Endodermal cell (in vitro differentiated cells): ENCODE data around the gene GFRA4. TPM values are rescaled to one million over a fixed set of nuclear protein-coding genes. Genes with fewer than 3 reads are reported as not detected.

Experiments used
- DNase-seq: peaks from one replicate; pipeline ENCODE4 v3.0.0-alpha.2; 2017
- H3K27ac ChIP-seq: 2 replicates; pipeline ENCODE4 v1.5.1; 2013; ENCODE audit warnings: mild to moderate bottlenecking, low read depth, low read length, moderate library complexity
- H3K27me3 ChIP-seq: 2 replicates; pipeline ENCODE4 v1.6.1; 2013; ENCODE audit warnings: mild to moderate bottlenecking, low read length, moderate library complexity; ENCODE audit not compliant: insufficient read depth, control insufficient read depth, poor library complexity, severe bottlenecking
- H3K36me3 ChIP-seq: 2 replicates; pipeline ENCODE4 v1.7.0; 2013; ENCODE audit warnings: mild to moderate bottlenecking, low read length, moderate library complexity; ENCODE audit not compliant: control insufficient read depth, insufficient read depth
- H3K4me1 ChIP-seq: one replicate; pipeline ENCODE4 v1.7.0; 2013; ENCODE audit warnings: low read length; ENCODE audit not compliant: control insufficient read depth, insufficient read depth
- H3K4me3 ChIP-seq: 2 replicates; pipeline ENCODE4 v1.5.1; 2013; ENCODE audit warnings: mild to moderate bottlenecking, low read length, moderate library complexity
- H3K9ac ChIP-seq: 2 replicates; pipeline ENCODE4 v1.6.1; 2013; ENCODE audit warnings: mild to moderate bottlenecking, low read length, moderate library complexity; ENCODE audit not compliant: poor library complexity, severe bottlenecking; ENCODE audit errors: extremely low read depth
- H3K9me3 ChIP-seq: 2 replicates; pipeline ENCODE4 v1.6.1; 2013; ENCODE audit warnings: mild to moderate bottlenecking, low read length, moderate library complexity; ENCODE audit not compliant: control insufficient read depth
- H3K27ac Mint-ChIP-seq: 2 replicates; pipeline ENCODE4 v1.8.0; 2020; ENCODE audit warnings: mixed read lengths
- H3K27me3 Mint-ChIP-seq: 2 replicates; pipeline ENCODE4 v1.8.0; 2021; ENCODE audit warnings: mild to moderate bottlenecking, mixed read lengths; ENCODE audit not compliant: insufficient read depth
- H3K36me3 Mint-ChIP-seq: 2 replicates; pipeline ENCODE4 v1.8.0; 2020; ENCODE audit warnings: low read depth, mixed read lengths
- H3K4me1 Mint-ChIP-seq: 2 replicates; pipeline ENCODE4 v1.8.0; 2020; ENCODE audit warnings: mixed read lengths
- H3K4me3 Mint-ChIP-seq: 2 replicates; pipeline ENCODE4 v1.8.0; 2020; ENCODE audit warnings: mild to moderate bottlenecking, moderate library complexity, mixed read lengths
- H3K9me3 Mint-ChIP-seq: 2 replicates; pipeline ENCODE4 v1.8.0; 2020; ENCODE audit warnings: mild to moderate bottlenecking, mixed read lengths
- WGBS, 2 experiments: methylation state at CpG; one replicate each; pipeline versions ENCODE4 v1.1.5 to v1.1.7; 2013; ENCODE audit warnings: missing lambda C conversion rate in 2 of 2, mixed read lengths in 1 of 2; ENCODE audit not compliant: insufficient coverage in 1 of 2, insufficient read length in 1 of 2; 5-methylcytosine and 5-hydroxymethylcytosine counted together
- total RNA-seq, 2 donors: library from RNA; stranded (reverse); fragmentation: NEBNext Ultra II Directional in 1 of 2; extraction: Animal tissue kit (Norgen Biotek cat#: 25700) in 1 of 2; gene quantifications; 2 replicates in 1 of 2; 3 replicates in 1 of 2; pipeline ENCODE4 v1.2.1, GENCODE V29; 2021
- TF ChIP-seq, protein P1 (sequence below): fragments of 200-600 bp; sonication (generic); conservative IDR thresholded peaks from 2 replicates; pipeline ENCODE4 v1.5.0; 2021; ENCODE audit warnings: antibody characterized with exemption, mild to moderate bottlenecking

Gene GFRA4
- total RNA-seq, 2 donors from 2014 or later = not detected

DNA sequence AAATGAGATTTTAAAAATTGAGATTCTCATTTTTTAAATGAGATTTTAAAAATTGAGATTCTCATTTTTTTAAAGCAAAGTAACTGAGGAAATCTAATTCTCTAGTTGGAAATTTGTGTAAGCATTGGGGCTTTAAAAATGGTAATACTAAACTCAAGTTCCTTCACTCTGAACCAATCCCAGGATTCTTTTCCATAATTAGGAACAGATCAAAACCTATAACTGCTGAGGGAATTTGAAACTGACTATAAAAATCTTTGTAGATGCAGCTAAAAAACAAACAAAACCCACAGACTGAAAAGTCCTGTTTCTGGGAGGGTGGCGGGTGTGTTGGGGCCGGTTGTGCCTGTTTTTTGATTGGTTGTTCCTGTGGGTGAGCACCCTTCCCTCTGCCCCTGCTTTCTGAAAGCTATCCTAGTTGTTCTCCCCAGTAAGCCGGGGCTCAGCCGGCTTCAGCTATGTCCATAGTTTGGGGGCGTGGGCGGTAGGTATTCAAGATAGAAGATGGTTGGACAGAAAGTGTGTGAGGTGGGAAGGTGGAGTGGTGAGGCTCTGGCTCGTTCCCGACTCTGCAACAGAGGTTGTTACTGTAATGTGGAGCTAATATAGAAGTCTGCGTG is 49.3 kb downstream of the GFRA4 start:
- no peaks in the 10 kb centered on the region for H3K9me3 ChIP-seq
- peaks cover 13% of the 10 kb centered on the region for H3K4me1 Mint-ChIP-seq
- H3K27me3 ChIP-seq = no peaks in the 10 kb centered on the region
- H3K9me3 Mint-ChIP-seq = no peaks in the 10 kb centered on the region
- WGBS, 2 experiments = 89 to 92% methylated on average over 4 to 9 of the region's 9 CpGs
- no peak for DNase-seq
- no peaks in the 10 kb centered on the region for H3K36me3 ChIP-seq
- H3K4me3 ChIP-seq = no peak overlapping the region
- no peak overlapping the region for H3K9ac ChIP-seq
- peaks cover 2% of the 10 kb centered on the region for H3K36me3 Mint-ChIP-seq
- no peaks in the 10 kb centered on the region for H3K27me3 Mint-ChIP-seq
- TF ChIP-seq, protein P1, sequence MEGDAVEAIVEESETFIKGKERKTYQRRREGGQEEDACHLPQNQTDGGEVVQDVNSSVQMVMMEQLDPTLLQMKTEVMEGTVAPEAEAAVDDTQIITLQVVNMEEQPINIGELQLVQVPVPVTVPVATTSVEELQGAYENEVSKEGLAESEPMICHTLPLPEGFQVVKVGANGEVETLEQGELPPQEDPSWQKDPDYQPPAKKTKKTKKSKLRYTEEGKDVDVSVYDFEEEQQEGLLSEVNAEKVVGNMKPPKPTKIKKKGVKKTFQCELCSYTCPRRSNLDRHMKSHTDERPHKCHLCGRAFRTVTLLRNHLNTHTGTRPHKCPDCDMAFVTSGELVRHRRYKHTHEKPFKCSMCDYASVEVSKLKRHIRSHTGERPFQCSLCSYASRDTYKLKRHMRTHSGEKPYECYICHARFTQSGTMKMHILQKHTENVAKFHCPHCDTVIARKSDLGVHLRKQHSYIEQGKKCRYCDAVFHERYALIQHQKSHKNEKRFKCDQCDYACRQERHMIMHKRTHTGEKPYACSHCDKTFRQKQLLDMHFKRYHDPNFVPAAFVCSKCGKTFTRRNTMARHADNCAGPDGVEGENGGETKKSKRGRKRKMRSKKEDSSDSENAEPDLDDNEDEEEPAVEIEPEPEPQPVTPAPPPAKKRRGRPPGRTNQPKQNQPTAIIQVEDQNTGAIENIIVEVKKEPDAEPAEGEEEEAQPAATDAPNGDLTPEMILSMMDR = no peak
- H3K27ac Mint-ChIP-seq = peak overlapping the region; percentile 38
- H3K4me3 Mint-ChIP-seq = no peak overlapping the region
- H3K4me1 ChIP-seq = no peaks in the 10 kb centered on the region
- H3K27ac ChIP-seq = no peak overlapping the region

DNA sequence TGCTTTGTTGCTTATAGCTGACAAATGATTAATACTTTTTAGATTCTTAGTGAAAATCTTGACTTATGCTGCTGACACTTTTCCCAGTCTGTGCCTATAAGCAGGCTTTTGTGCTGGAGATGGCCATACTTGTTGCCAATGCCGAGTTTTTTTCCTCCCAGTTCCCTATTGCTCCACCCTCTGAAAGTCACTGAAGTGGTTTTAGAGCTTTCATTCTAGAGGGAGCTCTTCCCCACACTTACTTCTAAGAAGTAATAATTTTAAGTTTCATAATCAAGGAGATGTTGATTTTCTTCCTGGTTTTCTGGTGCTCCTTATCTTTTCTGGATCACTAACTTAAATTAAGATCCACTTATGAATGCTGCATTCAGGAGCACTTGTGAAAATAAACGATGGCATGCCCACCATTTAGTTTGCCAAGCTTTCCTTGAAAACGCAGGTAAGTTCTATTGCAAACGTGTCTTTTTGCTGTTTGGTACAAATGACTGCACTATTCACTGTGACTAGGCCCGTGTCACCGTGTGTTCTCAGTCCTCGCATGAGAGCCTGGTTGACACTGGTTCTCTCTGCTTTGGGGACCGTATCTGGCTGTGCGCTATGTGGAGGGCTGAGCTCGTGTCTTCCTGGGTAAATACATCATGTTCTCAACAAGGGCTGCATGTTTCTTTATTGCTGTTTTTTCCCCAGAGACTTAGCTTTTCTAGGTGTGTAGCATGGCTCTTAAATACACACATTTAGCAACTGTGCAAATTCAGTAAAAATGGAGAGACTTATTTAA is 50.2 kb downstream of the GFRA4 start:
- no peaks in the 10 kb centered on the region for H3K27me3 ChIP-seq
- no peak overlapping the region for H3K27ac ChIP-seq
- H3K4me3 ChIP-seq = no peak overlapping the region
- 92 to 95% methylated on average over 9 to 10 of the region's 10 CpGs for WGBS, 2 experiments
- Mint-ChIP-seq H3K4me3 (no peak overlapping the region), H3K27me3 (no peaks in the 10 kb centered on the region), H3K4me1 (peaks cover 13% of the 10 kb centered on the region), H3K36me3 (peaks cover 2% of the 10 kb centered on the region), H3K27ac (no peak overlapping the region), H3K9me3 (no peaks in the 10 kb centered on the region)
- DNase-seq = no peak
- no peaks in the 10 kb centered on the region for H3K36me3 ChIP-seq
- no peak overlapping the region for H3K9ac ChIP-seq
- no peaks in the 10 kb centered on the region for H3K9me3 ChIP-seq
- TF ChIP-seq, protein P1 = peak; percentile 28
- no peaks in the 10 kb centered on the region for H3K4me1 ChIP-seq

DNA sequence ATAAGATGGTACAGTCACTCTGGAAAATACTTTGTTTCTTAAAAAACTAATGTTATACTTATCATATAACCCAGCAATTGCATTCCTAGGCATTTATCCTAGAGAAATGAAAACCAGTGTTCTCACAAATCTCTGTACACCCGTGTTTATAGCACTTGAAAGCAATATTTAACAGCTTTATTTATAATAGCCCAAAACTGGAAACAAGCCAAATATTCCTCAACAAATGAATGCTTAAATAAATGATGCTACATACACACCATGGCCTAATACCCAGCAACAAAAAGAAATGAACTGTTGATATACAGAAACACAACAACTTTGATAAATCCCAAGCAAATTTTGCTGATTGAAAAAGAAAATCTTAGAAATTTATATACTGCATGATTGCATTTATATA is 51.3 kb downstream of the GFRA4 start:
- Histone ChIP-seq H3K36me3 (no peaks in the 10 kb centered on the region), H3K27me3 (no peaks in the 10 kb centered on the region), H3K9me3 (no peaks in the 10 kb centered on the region), H3K9ac (no peak overlapping the region), H3K4me1 (no peaks in the 10 kb centered on the region), H3K4me3 (no peak overlapping the region), H3K27ac (no peak overlapping the region)
- H3K4me1 Mint-ChIP-seq = peaks cover 13% of the 10 kb centered on the region
- H3K27ac Mint-ChIP-seq = no peak overlapping the region
- no peaks in the 10 kb centered on the region for H3K27me3 Mint-ChIP-seq
- H3K36me3 Mint-ChIP-seq = peaks cover 2% of the 10 kb centered on the region
- TF ChIP-seq, protein P1 = no peak
- no peak overlapping the region for H3K4me3 Mint-ChIP-seq
- WGBS, 2 experiments = 97 to 100% methylated on average over 1 of the region's 1 CpG
- H3K9me3 Mint-ChIP-seq = no peaks in the 10 kb centered on the region
- no peak for DNase-seq

Other genes starting within 250 kb of the GFRA4 start
- gene ATRN, start 192.4 kb downstream of the GFRA4 start, total RNA-seq = 10 to 100 TPM; 27.4 to 31.2 TPM
- gene ADAM33, start 18.6 kb upstream of the GFRA4 start, total RNA-seq = 1 to 10 TPM; 3.0 to 3.3 TPM
- gene SIGLEC1, start 49.2 kb upstream of the GFRA4 start, total RNA-seq = not detected
- gene HSPA12B, start 69.3 kb upstream of the GFRA4 start, total RNA-seq = 1 to 10 TPM; 1.1 to 1.4 TPM
- 10 to 100 TPM; 38.8 to 43.3 TPM for gene ADISSP, start 104.4 kb upstream of the GFRA4 start, total RNA-seq
- under 1 TPM; 0.35 to 0.44 TPM for gene SPEF1, start 118.0 kb upstream of the GFRA4 start, total RNA-seq
- gene CENPB, start 123.3 kb upstream of the GFRA4 start, total RNA-seq = 10 to 100 TPM; 43.0 to 50.7 TPM
- 10 to 100 TPM; 25.7 to 33.6 TPM for gene CDC25B, start 132.9 kb upstream of the GFRA4 start, total RNA-seq
- gene AP5S1, start 157.1 kb upstream of the GFRA4 start, total RNA-seq = 1 to 10 TPM; 5.1 to 6.1 TPM
- 10 to 100 TPM; 43.1 to 43.2 TPM for gene MAVS, start 183.4 kb upstream of the GFRA4 start, total RNA-seq
- gene PANK2, start 226.0 kb upstream of the GFRA4 start, total RNA-seq = 10 to 100 TPM; 57.6 to 66.5 TPM